ENCODE data around the gene ANXA2R. TPM values are rescaled to one million over a fixed set of nuclear protein-coding genes. Genes with fewer than 3 reads are reported as not detected.
A peak's percentile ranks its signal among the peaks of the same experiment; 100 is the strongest.

Gene ANXA2R
- total and polyA plus RNA-seq, 2 of the 13 experiments (the other 11 are each of a cell fraction or from before 2014, with no cell fraction given) = 0.95 to 1.3 TPM

DNA sequence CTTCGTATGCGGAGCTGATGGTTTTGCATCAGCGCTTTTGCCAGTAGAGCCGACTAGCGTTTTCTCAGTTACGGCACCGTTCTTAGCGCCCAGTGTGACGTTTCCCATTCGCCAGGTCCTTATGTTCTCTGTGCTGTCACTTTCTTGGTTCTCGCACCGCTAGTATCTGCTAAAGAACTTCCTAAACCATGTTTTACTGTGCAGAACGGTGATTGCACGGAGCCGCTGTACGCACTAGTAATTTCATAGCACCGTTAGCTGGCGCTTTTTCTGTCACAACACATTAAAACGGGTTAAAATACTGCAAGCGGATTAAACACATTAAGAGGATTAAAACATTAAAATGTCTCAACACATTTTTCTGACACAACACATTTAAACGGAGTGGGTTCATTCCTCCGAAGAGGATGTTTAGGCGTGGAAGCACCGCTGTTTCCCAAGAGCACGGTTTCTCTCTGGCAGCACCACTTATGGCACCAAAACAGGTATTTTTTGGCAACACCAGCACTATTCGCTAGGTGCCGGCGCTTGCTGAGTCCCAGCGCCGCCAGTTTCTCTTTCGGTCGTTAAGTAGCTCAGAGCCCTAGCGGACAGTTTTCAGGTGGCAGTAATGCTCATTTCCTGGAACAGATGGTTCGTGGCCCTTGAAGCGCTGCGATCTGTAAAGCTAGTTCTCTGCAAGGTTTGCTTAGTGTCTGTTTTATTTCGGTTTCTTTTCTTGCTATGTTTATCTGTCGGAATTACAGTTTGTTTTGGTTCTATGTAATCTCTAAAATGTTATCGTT, 20.3 kb downstream of the ANXA2R start (continued):
- TF ChIP-seq, protein P1, sequence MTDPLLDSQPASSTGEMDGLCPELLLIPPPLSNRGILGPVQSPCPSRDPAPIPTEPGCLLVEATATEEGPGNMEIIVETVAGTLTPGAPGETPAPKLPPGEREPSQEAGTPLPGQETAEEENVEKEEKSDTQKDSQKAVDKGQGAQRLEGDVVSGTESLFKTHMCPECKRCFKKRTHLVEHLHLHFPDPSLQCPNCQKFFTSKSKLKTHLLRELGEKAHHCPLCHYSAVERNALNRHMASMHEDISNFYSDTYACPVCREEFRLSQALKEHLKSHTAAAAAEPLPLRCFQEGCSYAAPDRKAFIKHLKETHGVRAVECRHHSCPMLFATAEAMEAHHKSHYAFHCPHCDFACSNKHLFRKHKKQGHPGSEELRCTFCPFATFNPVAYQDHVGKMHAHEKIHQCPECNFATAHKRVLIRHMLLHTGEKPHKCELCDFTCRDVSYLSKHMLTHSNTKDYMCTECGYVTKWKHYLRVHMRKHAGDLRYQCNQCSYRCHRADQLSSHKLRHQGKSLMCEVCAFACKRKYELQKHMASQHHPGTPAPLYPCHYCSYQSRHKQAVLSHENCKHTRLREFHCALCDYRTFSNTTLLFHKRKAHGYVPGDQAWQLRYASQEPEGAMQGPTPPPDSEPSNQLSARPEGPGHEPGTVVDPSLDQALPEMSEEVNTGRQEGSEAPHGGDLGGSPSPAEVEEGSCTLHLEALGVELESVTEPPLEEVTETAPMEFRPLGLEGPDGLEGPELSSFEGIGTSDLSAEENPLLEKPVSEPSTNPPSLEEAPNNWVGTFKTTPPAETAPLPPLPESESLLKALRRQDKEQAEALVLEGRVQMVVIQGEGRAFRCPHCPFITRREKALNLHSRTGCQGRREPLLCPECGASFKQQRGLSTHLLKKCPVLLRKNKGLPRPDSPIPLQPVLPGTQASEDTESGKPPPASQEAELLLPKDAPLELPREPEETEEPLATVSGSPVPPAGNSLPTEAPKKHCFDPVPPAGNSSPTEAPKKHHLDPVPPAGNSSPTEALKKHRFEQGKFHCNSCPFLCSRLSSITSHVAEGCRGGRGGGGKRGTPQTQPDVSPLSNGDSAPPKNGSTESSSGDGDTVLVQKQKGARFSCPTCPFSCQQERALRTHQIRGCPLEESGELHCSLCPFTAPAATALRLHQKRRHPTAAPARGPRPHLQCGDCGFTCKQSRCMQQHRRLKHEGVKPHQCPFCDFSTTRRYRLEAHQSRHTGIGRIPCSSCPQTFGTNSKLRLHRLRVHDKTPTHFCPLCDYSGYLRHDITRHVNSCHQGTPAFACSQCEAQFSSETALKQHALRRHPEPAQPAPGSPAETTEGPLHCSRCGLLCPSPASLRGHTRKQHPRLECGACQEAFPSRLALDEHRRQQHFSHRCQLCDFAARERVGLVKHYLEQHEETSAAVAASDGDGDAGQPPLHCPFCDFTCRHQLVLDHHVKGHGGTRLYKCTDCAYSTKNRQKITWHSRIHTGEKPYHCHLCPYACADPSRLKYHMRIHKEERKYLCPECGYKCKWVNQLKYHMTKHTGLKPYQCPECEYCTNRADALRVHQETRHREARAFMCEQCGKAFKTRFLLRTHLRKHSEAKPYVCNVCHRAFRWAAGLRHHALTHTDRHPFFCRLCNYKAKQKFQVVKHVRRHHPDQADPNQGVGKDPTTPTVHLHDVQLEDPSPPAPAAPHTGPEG (CRISPR knock-in tag; IDR thresholded peaks at IDR 0.05) = no peak
- TF ChIP-seq KLF12 (CRISPR knock-in tag; IDR thresholded peaks at IDR 0.05; ENCODE audit: borderline replicate concordance) (peak; percentile 45; the same call in 1 of the 2 replicates), KDM6A (CRISPR knock-in tag; IDR thresholded peaks at IDR 0.05; ENCODE audit: low read depth) (no peak), YEATS2 (CRISPR knock-in tag; IDR thresholded peaks at IDR 0.05; ENCODE audit: borderline replicate concordance) (peak; percentile 66; the same call in 1 of the 2 replicates), BHLHE40 (IDR thresholded peaks at IDR 0.05; ENCODE audit: low read length) (no peak), ZNF629 (CRISPR knock-in tag; conservative IDR thresholded peaks at IDR 0.05) (no peak), SIN3A (IDR thresholded peaks at IDR 0.05; ENCODE audit: borderline replicate concordance, low read depth, low read length) (no peak), ZZZ3 (CRISPR knock-in tag; IDR thresholded peaks at IDR 0.05; ENCODE audit: borderline replicate concordance) (no peak), GABPA (IDR thresholded peaks at IDR 0.05; ENCODE audit: low read depth, low read length) (no peak), GABPA (CRISPR knock-in tag; IDR thresholded peaks at IDR 0.05; ENCODE audit: low read depth) (peak; percentile 35; the same call in 1 of the 2 replicates), BRD4 (CRISPR knock-in tag; IDR thresholded peaks at IDR 0.05) (no peak), TBP (CRISPR knock-in tag; IDR thresholded peaks at IDR 0.05) (no peak), JUND (CRISPR knock-in tag; IDR thresholded peaks at IDR 0.05) (no peak), RBM22 (optimal IDR thresholded peaks at IDR 0.05; ENCODE audit: low read length) (no peak), TBL1XR1 (IDR thresholded peaks at IDR 0.05; ENCODE audit: borderline replicate concordance, low read length, partially characterized antibody) (no peak), ZNF556 (CRISPR knock-in tag; IDR thresholded peaks at IDR 0.05; ENCODE audit: borderline replicate concordance) (0 out of 2 replicates have a peak, but pooled peaks have one; percentile 27), HNF4G (IDR thresholded peaks at IDR 0.05; ENCODE audit: borderline replicate concordance, low read depth, low read length) (no peak), HNF4G (CRISPR knock-in tag; IDR thresholded peaks at IDR 0.05; ENCODE audit: borderline replicate concordance, low read depth) (no peak), ZNF317 (CRISPR knock-in tag; IDR thresholded peaks at IDR 0.05) (0 out of 2 replicates have a peak, but pooled peaks have one; percentile 27), NCOA5 (CRISPR knock-in tag; IDR thresholded peaks at IDR 0.05) (no peak), ONECUT2 (CRISPR knock-in tag; IDR thresholded peaks at IDR 0.05) (peak; percentile 24; the same call in 1 of the 2 replicates)
- TF ChIP-seq, protein P2, sequence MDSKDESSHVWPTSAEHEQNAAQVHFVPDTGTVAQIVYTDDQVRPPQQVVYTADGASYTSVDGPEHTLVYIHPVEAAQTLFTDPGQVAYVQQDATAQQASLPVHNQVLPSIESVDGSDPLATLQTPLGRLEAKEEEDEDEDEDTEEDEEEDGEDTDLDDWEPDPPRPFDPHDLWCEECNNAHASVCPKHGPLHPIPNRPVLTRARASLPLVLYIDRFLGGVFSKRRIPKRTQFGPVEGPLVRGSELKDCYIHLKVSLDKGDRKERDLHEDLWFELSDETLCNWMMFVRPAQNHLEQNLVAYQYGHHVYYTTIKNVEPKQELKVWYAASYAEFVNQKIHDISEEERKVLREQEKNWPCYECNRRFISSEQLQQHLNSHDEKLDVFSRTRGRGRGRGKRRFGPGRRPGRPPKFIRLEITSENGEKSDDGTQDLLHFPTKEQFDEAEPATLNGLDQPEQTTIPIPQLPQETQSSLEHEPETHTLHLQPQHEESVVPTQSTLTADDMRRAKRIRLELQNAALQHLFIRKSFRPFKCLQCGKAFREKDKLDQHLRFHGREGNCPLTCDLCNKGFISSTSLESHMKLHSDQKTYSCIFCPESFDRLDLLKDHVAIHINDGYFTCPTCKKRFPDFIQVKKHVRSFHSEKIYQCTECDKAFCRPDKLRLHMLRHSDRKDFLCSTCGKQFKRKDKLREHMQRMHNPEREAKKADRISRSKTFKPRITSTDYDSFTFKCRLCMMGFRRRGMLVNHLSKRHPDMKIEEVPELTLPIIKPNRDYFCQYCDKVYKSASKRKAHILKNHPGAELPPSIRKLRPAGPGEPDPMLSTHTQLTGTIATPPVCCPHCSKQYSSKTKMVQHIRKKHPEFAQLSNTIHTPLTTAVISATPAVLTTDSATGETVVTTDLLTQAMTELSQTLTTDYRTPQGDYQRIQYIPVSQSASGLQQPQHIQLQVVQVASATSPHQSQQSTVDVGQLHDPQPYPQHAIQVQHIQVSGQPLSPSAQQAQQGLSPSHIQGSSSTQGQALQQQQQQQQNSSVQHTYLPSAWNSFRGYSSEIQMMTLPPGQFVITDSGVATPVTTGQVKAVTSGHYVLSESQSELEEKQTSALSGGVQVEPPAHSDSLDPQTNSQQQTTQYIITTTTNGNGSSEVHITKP (CRISPR knock-in tag; IDR thresholded peaks at IDR 0.05; ENCODE audit: low read depth) = no peak
